ENCODE results near the gene PLA1A. TPM values are rescaled to one million over a fixed set of nuclear protein-coding genes. Genes with fewer than 3 reads are reported as not detected.
A peak's percentile ranks its signal among the peaks of the same experiment; 100 is the strongest.

The PLA1A gene
- polyA plus RNA-seq, 1 of the 3 experiments (the other 2 are of a cell fraction) = not detected

- TF ChIP-seq MEF2A (IDR thresholded peaks at IDR 0.05; ENCODE audit: borderline replicate concordance, low read depth) = no peak
- peak; percentile 12; the same call in 1 of the 2 replicates for TF ChIP-seq SMC3 (IDR thresholded peaks at IDR 0.05; ENCODE audit: low read depth, low read length)
- TF ChIP-seq USF2 (IDR thresholded peaks at IDR 0.05; ENCODE audit: borderline replicate concordance, low read depth, low read length) = no peak
- no peak for TF ChIP-seq USF1 (IDR thresholded peaks at IDR 0.05; ENCODE audit: borderline replicate concordance, low read depth)
- TF ChIP-seq NRF1 (IDR thresholded peaks at IDR 0.05; ENCODE audit: low read depth, low read length) = no peak
- no peak for TF ChIP-seq FOSL2 (IDR thresholded peaks at IDR 0.05; ENCODE audit: borderline replicate concordance, low read depth)
- 0 out of 2 replicates have a peak, but pooled peaks have one; percentile 51 for TF ChIP-seq MAX (IDR thresholded peaks at IDR 0.05; ENCODE audit: low read depth)
- TF ChIP-seq ELF1 (IDR thresholded peaks at IDR 0.05) = no peak
- TF ChIP-seq TAF1 (IDR thresholded peaks at IDR 0.05; ENCODE audit: borderline replicate concordance, low read depth, low read length) = peak; percentile 41; the same call in 1 of the 2 replicates
- TF ChIP-seq ZBTB33 (IDR thresholded peaks at IDR 0.05; ENCODE audit: borderline replicate concordance, low read depth) = no peak
- peak; percentile 43; the same call in 1 of the 2 replicates for TF ChIP-seq MXI1 (IDR thresholded peaks at IDR 0.05; ENCODE audit: low read depth, low read length)
- peak; percentile 80 for TF ChIP-seq CHD2 (IDR thresholded peaks at IDR 0.05; ENCODE audit: low read length, partially characterized antibody)
- TF ChIP-seq GABPA (IDR thresholded peaks at IDR 0.05; ENCODE audit: low read depth) = no peak
- TF ChIP-seq GATA2 (CRISPR knock-in tag; IDR thresholded peaks at IDR 0.05) = peak; percentile 95
- TF ChIP-seq SIN3A (IDR thresholded peaks at IDR 0.05; ENCODE audit: borderline replicate concordance, low read depth, low read length) = no peak
- peak; percentile 85 for TF ChIP-seq TEAD4 (IDR thresholded peaks at IDR 0.05; ENCODE audit: borderline replicate concordance, insufficient read depth)
- TF ChIP-seq RAD21 (IDR thresholded peaks at IDR 0.05; ENCODE audit: low read length) = peak; percentile 30
- TF ChIP-seq RFX5 (IDR thresholded peaks at IDR 0.05; ENCODE audit: low read length) = no peak
- TF ChIP-seq RXRA (IDR thresholded peaks at IDR 0.05; ENCODE audit: borderline replicate concordance, low read depth) = peak; percentile 81; the same call in 1 of the 2 replicates
- peak; percentile 97 for TF ChIP-seq RCOR1 (IDR thresholded peaks at IDR 0.05; ENCODE audit: low read length)
- TF ChIP-seq POLR2AphosphoS5 (IDR thresholded peaks at IDR 0.05; ENCODE audit: low read depth, low read length) = 0 out of 2 replicates have a peak, but pooled peaks have one; percentile 68
- TF ChIP-seq REST (IDR thresholded peaks at IDR 0.05; ENCODE audit: low read depth, low read length) = peak; percentile 41
- TF ChIP-seq EZH2phosphoT487 (IDR thresholded peaks at IDR 0.05; ENCODE audit: borderline replicate concordance, low read depth) = no peak
- peak; percentile 97 for TF ChIP-seq TCF12 (IDR thresholded peaks at IDR 0.05)
- TF ChIP-seq EP300 (IDR thresholded peaks at IDR 0.05; ENCODE audit: borderline replicate concordance in 1 of 2, low read depth in 1 of 2, low read length in 1 of 2) = peak; percentile 92 to 98
Measured at GRCh38 chr3:119660474-119661440, 63.1 kb downstream of the PLA1A start, which contains the start of gene POPDC2 (continued).
